Cardiac fibroblast (primary cell): ENCODE data around the gene C20orf141.

Experiments
- DNase-seq, 2 donors: peaks; one replicate each; pipeline versions ENCODE4 v3.0.0 to v3.0.0-alpha.2; 2010; ENCODE audit warnings: low read depth in 2 of 2
- H3K4me3 ChIP-seq, 2 donors: replicated peaks in 1 of 2; 1 replicate in 1 of 2; 2 replicates in 1 of 2; pipeline ENCODE4 v1.5.1; 2011; ENCODE audit warnings: low read depth in 2 of 2, low read length in 2 of 2, mild to moderate bottlenecking in 2 of 2, moderate library complexity in 1 of 2
- TF ChIP-seq, protein P1 (sequence below): IDR thresholded peaks from one replicate; pipeline ENCODE4 v1.5.1; 2011; ENCODE audit warnings: low read depth, mild to moderate bottlenecking, low read length, inconsistent platforms

Gene C20orf141

DNA sequence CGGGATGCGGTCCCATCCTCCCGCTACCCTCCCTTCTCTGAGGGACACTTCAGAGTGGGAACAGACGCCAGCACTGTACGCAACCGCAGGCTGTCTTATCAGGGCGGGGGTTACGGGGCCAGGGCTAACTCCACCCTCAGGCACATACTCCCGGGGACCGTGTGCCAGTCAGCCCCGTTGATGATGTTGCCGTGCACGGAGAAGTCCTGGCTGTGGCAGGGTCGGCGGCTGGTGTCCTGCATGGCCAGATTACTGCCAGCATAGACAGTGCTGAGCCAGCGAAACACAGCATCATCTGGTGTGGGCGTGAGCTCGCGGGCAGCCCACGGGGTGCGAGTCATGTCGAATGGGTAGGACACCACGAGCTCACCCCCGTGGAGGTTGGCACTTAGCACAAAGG lies 19.3 kb upstream of the C20orf141 start:
- H3K4me3 ChIP-seq, result no peak overlapping the region
- TF ChIP-seq, protein P1, sequence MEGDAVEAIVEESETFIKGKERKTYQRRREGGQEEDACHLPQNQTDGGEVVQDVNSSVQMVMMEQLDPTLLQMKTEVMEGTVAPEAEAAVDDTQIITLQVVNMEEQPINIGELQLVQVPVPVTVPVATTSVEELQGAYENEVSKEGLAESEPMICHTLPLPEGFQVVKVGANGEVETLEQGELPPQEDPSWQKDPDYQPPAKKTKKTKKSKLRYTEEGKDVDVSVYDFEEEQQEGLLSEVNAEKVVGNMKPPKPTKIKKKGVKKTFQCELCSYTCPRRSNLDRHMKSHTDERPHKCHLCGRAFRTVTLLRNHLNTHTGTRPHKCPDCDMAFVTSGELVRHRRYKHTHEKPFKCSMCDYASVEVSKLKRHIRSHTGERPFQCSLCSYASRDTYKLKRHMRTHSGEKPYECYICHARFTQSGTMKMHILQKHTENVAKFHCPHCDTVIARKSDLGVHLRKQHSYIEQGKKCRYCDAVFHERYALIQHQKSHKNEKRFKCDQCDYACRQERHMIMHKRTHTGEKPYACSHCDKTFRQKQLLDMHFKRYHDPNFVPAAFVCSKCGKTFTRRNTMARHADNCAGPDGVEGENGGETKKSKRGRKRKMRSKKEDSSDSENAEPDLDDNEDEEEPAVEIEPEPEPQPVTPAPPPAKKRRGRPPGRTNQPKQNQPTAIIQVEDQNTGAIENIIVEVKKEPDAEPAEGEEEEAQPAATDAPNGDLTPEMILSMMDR, result no peak
- no peak for DNase-seq

DNA sequence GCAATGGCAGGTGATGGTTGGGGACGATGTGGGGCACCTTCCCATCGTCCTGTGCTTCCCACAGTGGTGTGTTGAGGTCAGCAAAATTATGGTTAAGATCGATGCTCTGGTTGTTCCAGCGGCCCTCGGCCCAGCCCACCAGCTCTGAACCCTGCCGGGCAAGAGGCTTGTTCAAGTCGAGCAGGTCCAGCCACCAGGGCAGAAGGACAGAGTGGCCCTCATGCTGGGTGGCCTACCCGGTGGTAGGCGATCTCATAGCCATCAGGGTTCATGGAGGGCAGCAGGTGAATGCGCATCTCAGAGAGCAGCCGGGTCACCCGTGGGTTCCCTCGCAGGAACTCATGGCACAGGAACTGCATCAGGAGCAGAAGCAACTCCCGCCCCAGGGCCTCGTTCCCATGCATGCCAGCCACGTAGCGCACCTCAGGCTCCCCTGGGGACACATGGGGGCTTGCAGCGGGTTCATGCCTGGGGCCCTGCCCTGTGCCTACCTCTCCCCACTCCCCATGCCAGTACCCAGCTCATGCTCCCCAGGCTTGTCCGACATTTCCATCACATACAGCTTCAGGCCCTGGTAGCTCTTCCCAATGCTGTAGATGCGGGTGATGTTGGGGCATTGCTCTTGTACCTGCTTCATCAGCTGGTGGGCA lies 18.7 kb upstream of the C20orf141 start:
- H3K4me3 ChIP-seq, result no peak overlapping the region
- TF ChIP-seq, protein P1, result no peak
- DNase-seq, result no peak

DNA sequence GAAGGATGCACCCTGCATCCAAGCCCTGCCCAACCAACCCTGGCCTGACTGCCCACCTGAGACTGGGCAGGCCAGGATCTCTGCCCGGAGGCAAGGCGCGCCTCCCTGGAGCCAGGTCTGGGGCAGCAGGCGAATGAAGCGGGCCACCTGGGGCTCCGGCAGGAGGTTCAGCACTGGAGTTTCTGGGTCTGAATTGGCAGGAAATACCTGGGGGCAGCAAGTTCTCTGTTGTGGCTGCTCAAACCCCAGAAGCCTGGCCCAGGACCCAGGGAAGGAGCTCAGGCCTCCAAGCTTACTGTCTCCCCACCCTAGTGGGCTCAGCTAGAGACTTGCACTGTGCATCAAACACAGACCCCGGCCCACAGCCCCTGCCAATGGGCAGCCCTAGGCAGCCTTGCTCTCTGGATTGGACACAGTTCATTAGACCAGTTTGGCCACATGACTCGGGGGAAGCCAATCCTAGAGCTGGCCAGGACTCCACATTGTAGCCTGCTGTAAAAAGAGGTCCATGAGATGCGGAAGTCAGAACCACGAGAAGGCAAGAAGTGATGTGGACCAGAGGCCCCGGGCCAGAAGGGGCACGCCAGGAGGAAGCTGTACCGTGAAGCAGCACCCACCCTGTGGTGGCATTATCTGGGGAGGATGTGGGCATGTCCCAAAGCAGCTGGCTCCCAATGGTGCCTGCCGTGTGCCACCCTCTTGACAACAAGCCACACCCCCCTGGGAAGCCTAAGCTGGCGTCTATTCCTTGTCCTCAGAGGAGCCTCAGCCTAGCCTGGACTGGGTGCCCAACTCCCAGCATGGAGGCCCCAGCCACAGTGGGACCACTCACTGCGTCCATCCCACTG lies 17.4 kb upstream of the C20orf141 start:
- H3K4me3 ChIP-seq, result no peak overlapping the region
- no peak for DNase-seq
- TF ChIP-seq, protein P1, result no peak

DNA sequence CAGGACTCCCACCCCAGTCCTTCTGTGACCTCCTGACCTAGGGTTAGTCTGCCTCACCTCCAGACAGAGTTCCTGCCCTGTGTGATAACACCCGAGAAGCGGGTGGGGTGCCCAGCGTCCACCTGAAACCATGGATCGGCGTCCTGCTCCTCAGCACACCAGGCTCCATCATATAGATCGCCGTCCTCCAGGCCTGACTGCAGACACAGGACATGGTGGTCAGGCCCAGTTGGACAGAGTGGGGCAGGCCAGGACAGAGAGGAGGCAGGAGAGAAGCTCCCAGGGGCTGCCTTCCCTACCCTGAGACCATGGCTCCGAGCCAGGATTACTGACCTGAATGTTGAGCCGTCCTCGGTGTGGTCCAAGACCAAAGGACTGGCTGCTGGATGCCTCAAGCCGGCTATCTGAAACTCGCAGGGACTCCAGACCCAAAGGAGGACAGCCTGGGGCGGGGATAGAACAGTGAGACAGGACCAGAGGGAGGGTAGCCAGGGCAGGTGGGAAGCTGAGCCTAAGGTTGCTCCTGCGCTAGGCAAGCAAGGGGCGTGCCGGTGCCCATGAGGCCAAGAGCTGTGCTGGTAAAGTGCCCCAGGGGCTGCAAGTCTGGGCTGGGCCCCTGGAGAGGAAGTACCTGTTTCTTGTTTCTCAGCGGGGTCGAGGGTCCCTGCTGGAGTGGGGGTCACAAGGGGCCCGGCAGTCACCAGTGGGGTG lies 16.5 kb upstream of the C20orf141 start:
- TF ChIP-seq, protein P1, result no peak
- no peak for DNase-seq
- no peak overlapping the region for H3K4me3 ChIP-seq

DNA sequence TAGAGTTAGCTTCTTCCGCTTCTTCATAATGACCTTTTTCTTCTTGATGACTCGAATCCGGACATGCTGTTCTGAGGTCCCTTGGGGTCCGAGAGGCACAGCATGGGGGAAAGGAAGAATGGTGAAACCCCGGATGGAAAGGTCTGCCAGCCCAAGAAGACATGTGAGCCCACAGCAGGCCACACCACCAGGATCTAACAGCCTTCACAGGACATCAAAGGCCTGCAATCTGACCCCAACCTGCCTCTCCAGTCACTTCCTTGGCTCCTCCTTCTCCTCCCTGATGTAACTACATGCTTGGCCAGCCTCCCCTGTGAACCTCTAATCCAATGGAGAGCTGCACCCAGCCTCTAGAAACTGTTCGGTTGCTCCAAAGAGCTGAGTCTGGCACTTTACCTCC lies 16.0 kb upstream of the C20orf141 start:
- peak in 1 of 2 donors; percentile 30 for DNase-seq
- H3K4me3 ChIP-seq, result no peak overlapping the region

DNA sequence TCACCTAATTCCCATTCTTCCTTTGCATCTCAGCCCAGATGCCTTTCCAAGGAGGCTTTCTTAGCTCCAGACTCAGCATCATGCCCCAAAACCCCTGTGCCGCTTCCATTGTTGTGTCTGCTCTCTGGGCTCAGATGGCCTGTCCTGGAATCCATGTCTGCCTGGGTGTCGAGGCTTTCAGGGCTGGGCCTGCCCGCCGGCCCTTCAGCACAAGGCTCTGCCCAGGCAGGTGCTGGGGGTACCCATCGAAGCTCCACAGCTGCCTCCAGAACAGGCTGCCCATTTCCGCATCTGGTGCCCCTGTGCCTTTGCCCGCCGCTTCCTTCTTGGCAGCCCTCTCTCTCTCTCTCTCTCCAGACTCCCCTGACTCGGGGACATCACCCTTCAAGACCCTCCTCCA lies 15.5 kb upstream of the C20orf141 start:
- TF ChIP-seq, protein P1, result no peak
- H3K4me3 ChIP-seq, result no peak overlapping the region
- DNase-seq, result no peak

More for the DNA sequence above, 16.0 kb upstream of the C20orf141 start:
- TF ChIP-seq, protein P1, result no peak
